Stimulated activated CD4-positive, alpha-beta T cell treated with anti-CD3 and anti-CD28 coated beads, Interleukin-12 subunit alpha, Interleukin-12 subunit beta, amount 100 ng/mL, for 48 hours (primary cell): ENCODE measurements around the gene PLCB1.

Experiments
- DNase-seq, 3 donors: peaks; one replicate each; pipeline ENCODE4 v3.0.0-alpha.2; 2020; ENCODE audit warnings: low read depth in 2 of 3, low spot score in 1 of 3

PLCB1 gene

DNA sequence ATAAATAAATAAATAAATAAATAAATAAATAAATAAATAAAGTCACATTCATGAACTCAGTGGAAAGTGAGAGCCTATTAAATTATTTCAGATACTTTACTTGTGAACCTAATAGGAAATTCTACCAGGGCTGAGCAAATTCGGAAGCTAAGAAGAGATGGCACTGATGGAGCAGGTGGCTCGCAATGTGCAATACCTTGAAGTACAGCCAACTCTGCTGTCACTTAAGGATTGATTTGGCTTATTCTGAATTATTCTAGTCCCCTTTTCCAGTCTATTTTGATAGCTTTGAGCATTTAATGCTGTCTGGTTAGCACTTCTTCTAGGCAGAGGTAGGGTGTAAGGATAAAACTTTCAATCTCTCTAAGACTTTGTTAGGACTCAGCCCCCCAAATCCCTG is 541.0 kb downstream of the PLCB1 start:
- no peak for DNase-seq

DNA sequence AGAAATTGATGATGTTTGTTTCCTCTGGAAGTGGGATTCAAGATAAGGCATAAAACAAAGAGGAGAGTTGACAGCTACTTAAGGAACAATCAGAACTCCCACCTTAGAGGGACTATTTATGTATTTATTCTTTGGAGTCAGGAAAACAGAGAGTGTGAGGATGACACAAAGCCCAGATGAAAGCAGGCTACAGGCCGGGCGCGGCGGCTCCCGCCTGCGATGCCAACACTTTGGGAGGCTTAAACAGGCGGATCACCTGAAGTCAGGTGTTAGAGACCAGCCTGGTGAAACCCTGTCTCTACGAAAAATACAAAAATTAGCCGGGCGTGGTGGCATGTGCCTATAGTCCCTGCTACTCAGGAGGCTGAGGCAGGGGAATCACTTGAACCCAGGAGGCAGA is 543.8 kb downstream of the PLCB1 start:
- no peak for DNase-seq

- DNase-seq, result no peak
Measured at GRCh38 chr20:8678098-8678776, 546.2 kb downstream of the PLCB1 start.

DNA sequence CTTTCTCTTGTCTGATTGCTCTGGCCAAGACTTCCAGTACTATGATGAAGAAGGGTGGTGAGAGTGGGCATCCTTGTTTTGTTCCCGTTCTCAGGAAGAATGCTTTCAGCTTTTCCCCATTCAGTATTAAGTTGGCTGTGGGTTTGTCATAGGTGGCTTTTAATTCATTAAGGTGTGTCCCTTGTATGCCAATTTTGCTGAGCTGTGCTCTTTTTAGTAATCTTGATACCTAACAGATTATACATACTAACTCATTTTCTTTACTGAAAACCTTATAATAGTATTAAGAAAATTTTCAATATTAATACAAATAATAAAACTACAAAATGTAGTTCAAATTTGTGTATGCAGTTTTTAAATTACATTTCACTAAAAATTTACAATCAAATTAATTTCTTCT is 557.3 kb downstream of the PLCB1 start:
- DNase-seq, result no peak

DNA sequence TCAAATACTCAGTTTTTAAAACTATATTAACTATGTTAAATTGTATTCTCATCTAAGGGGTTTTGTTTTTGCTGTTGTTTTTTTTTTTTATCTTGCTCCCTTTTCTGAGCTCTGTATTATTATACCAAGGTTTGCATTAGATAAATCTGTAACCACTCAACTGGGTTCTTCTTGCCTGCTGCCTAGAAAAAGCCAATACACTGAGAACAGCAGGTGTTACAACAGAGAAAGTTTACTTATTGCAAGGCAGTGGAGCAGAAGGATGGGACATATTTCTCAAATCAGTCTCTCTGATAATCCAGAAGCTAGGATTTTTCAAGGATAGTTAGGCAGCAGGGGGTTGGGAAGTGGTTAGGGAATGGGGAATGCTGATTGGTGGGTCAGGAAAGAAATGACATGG is 558.0 kb downstream of the PLCB1 start:
- no peak for DNase-seq

- no peak for DNase-seq
Measured at GRCh38 chr20:8693709-8694108, 561.6 kb downstream of the PLCB1 start.

DNA sequence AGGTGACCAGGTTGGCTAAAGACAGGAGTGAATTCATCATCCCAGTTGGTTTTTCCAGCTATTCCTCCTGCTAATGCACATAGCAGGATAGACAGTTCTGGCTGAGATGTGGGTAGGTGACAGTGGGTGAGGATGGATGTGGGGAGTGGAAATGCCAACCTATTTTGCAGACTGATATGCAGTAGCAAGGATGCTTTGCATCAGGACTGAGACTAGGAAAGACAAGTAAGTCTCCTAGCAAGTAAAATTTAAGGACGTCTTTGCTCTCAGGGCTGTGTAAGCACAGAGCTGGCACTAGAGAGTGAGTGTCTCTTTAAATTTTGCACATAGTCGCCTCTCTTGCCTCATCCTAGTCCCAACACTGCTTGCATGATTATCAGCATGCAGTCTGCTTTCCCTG is 568.7 kb downstream of the PLCB1 start:
- no peak for DNase-seq

- no peak for DNase-seq
Measured at GRCh38 chr20:8706961-8707700, 575.1 kb downstream of the PLCB1 start.

DNA sequence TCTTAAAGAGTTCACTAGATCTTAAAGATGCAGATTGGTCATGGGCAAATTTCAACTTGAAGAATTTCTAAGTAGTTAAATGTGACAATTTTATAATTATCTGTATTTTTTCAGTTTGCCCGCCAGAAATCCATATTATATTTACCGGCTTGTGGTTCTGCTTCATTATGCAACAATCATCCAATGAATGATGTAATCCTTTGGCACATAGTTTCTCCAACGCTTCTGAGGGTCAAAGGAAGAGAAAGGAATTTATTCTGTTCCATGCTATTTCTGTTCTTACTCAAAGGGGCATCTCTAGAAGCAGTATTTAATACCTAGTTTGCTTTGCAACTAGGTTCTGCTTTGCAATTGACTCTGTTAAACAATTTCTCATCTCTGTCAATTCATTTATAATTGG is 577.6 kb downstream of the PLCB1 start:
- no peak for DNase-seq

- DNase-seq, result no peak
Measured at GRCh38 chr20:8711501-8711900, 579.4 kb downstream of the PLCB1 start.

- no peak for DNase-seq
Measured at GRCh38 chr20:8714206-8714605, 582.1 kb downstream of the PLCB1 start.

GRCh38 chr20:8718279-8718678 is 586.2 kb downstream of the PLCB1 start:
- no peak for DNase-seq

GRCh38 chr20:8720089-8720488 is 588.0 kb downstream of the PLCB1 start:
- no peak for DNase-seq

DNA sequence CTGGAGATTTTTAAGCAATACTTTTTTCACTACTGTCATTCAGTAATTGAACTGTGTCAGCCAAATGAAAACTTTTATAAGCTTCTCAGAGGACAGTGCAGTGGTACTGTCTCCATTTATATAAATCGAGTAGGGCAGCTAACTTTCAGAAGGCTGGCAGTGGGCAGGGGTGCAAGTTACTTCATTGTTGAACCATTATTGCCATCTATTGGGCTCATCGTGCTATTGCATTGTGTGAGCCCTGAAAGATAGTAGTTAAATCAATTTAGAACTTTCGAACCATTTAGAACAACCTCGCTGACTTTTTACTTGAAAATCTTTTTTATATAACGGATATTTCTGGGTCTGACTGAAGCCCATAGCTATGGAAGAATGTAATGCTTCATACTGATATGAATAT is 589.0 kb downstream of the PLCB1 start:
- peak in 1 of 3 donors; percentile 18 for DNase-seq

DNA sequence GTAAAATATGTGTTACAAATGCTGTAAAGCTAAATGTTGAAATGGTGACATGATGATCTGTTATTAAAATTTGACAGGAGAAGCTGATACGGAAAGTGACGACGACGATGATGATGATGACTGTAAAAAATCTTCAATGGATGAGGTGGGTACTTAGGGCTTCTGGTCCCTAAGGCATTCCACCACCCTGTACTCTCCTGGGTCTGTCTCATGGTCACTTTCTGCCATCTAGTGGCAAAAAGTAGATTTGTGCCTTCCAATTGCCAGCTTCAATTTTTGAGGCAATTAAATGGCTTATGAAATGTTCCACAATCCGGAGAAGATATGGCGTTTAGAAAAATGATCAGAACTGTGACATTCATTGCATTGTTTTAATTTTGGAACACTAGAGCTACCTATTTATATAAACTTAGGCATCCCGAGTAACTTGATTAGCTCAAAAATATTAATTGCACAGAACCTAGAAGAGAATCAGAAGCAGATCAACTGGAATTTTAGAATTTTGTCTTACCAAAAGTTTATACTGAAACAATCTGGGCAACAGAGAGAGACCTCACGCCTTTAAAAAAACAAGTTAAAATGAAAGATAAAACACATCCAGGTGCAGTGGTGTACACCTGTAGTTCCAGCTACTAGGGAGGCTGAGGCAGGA is 590.3 kb downstream of the PLCB1 start:
- peak in 2 of 3 donors; percentile 6 to 29 for DNase-seq

- no peak for DNase-seq
Measured at GRCh38 chr20:8723296-8723695, 591.2 kb downstream of the PLCB1 start.

DNA sequence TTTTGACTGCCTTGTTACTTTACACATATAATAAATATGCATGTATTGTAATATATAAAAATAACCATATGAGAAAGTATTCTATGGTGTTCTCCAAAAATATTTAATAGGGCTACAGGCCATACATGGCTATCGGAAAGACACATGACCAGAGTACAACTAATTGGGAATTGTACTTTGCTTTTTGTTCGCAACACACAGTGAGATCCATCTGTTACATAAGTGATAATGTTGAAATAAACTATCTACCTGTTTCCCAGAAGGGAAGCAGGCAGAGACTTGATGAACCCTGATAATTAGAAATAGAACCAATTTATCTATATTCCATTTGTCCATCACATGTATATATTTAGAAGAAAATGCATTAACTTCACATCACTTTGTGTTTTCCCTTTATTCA is 592.8 kb downstream of the PLCB1 start:
- no peak for DNase-seq

DNA sequence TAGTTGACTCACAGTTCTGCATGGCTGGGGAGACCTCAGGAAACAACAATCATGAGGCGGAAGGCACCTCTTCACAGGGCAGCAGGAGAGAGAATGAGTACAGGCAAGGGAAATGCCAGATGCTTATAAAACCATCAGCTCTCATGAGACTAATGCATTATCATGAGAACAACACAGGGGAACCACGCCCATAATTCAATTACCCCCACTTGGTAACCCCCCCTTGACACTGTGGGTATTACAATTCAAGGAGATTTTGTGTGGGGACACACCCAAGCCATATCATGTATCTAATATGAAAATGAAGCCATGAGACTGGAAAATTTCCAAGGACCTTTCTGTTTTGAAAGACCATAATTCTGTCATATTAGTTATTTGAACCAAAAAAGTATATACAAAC is 594.4 kb downstream of the PLCB1 start:
- DNase-seq, result no peak

DNA sequence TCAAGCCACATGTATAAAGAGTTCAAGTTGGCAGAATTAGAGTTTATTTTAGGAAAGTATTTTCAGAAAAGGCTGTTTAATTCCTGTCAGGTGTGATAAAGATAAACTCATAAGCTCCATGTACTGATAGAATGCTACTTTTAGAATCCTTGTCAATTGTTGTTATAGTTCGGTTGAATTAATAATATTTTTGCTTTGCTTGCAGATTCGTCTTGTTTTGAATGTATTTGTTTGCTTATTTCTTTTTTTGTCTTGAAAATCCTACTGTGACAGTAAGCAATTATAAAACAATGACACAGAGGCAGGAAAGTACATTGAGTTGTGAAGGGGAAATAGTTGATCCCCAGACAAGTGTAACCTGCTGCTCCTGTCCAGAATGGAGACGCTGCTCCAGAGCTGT is 602.9 kb downstream of the PLCB1 start:
- DNase-seq, result no peak

DNA sequence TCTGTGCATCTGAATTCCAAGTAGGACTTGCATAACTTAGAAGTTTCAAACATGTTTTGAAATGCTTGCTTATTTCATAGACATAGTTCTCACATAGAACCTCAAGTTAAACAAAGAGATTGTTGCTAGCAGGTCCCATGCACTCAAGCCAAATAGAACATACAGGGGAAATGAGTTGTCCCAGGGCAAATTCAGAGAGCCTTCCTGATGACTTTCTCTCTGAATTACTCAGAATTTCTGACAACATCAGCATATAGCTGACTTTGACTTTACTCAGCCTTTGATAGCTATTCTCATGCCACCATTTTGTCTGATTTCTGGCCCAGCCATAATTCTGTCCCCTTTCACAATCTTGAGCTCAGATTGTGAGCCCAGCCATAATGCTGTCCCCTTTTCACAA is 603.6 kb downstream of the PLCB1 start:
- DNase-seq, result no peak

DNA sequence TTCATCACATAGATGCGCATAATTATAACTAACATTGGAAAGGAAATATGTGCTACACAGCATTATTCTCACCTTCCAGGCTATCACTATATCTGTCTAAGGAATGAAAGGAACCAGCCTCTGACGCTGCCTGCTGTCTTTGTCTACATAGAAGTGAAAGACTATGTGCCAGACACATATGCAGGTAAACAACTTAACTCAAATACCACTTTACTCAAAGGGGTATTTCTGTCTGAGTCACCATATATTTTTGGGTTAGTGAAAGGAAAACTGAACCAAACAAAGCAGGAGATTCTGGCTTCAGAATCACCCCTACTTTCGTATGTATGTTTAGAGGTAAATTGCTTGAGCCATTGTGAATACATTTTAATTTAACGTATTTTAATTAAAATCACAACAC is 608.2 kb downstream of the PLCB1 start:
- no peak for DNase-seq

DNA sequence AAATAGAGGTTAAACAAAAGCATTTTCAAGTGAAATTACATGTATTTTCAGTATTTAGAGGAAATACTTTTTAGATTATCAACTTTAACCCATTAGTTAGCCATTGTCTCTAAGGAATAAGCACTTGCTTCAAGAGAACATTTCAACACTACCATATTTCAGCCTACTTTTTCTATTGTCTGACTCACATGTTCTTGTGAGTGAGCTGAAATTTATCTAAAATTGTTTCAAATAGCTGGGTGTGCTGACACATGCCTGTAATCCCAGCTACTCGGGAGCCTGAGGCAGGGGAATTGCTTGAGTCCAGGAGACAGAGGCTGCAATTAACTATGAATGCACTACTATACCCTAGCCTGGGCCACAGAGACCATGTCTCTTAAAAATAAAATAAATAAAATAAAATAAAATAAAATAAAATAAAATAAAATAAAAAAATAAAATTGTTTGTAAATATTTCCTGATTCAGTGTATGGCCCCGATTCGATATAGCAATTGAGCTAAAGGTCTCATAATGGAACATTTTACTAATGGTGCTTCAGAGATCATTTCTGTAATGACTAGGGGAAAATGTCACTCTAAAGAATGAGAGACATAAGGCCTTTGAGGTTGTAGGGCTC is 612.3 kb downstream of the PLCB1 start:
- no peak for DNase-seq
